Esophagus muscularis mucosa (tissue), 4 donors: ENCODE data around the gene PLEKHG3. TPM values are rescaled to one million over a fixed set of nuclear protein-coding genes. Genes with fewer than 3 reads are reported as not detected.

ENCODE experiments used
- DNase-seq: peaks from one replicate; pipeline ENCODE4 v3.0.0-alpha.2; 2017; ENCODE audit errors: extremely low spot score
- H3K27ac ChIP-seq, 4 donors: fragments of 200-600 bp; sonication (generic); replicated peaks in 1 of 4; 1 replicate in 3 of 4; 2 replicates in 1 of 4; pipeline ENCODE4 v1.5.1; 2016 to 2019; ENCODE audit warnings: mild to moderate bottlenecking in 1 of 4
- H3K27me3 ChIP-seq, 4 donors: fragments of 200-600 bp; sonication (generic); one replicate each; pipeline versions ENCODE4 v1.5.1 to v1.6.0; 2016 to 2019
- H3K36me3 ChIP-seq, 4 donors: fragments of 200-600 bp; sonication (generic); one replicate each; pipeline ENCODE4 v1.5.1; 2016 to 2019
- H3K4me1 ChIP-seq, 4 donors: fragments of 200-600 bp; sonication (generic); one replicate each; pipeline ENCODE4 v1.5.1; 2016 to 2019
- H3K4me3 ChIP-seq, 4 donors: fragments of 200-600 bp; sonication (generic); 1 replicate in 2 of 4; 2 replicates in 2 of 4; pipeline ENCODE4 v1.5.1; 2016 to 2019; ENCODE audit warnings: mild to moderate bottlenecking in 4 of 4, moderate library complexity in 1 of 4
- H3K9me3 ChIP-seq, 4 donors: fragments of 200-600 bp; sonication (generic); 1 replicate in 3 of 4; 2 replicates in 1 of 4; pipeline ENCODE4 v1.5.1; 2016 to 2019
- EP300 ChIP-seq: sonication (generic); formaldehyde crosslinking; IDR thresholded peaks from one replicate; pipeline ENCODE4 v1.6.1; 2017; ENCODE audit warnings: antibody characterized with exemption
- POLR2A ChIP-seq: fragments of 450-650 bp; IDR thresholded peaks from one replicate; pipeline ENCODE4 v1.6.1; 2017; ENCODE audit warnings: antibody characterized with exemption, moderate library complexity, mild to moderate bottlenecking, low read depth
- POLR2AphosphoS5 ChIP-seq, 2 donors: sonication (generic); formaldehyde crosslinking; IDR thresholded peaks; one replicate each; pipeline ENCODE4 v1.6.1; 2017; ENCODE audit warnings: antibody characterized with exemption in 2 of 2
- WGBS: methylation state at CpG from one replicate; pipeline ENCODE4 v1.1.5; 2018; 5-methylcytosine and 5-hydroxymethylcytosine counted together
- intact Hi-C: fragments of 100-400 bp; cut with DNase I; formaldehyde crosslinking; loops from one replicate; pipeline ENCODE4 v1.15.1; 2023
- total RNA-seq, 4 donors: library from RNA; depleted of rRNA; stranded (reverse); fragments of >200 nt; gene quantifications; one replicate each; pipeline versions ENCODE4 v1.1.0 to v1.2.1, GENCODE V29; 2016
- TF ChIP-seq, protein P1 (sequence below), 3 experiments: fragments of 200-600 bp in 2 of 3; fragments of 450-650 bp in 1 of 3; sonication (generic) in 2 of 3; IDR thresholded peaks; one replicate each; pipeline ENCODE4 v1.5.1; 2017 to 2019; ENCODE audit warnings: antibody characterized with exemption in 3 of 3, mild to moderate bottlenecking in 2 of 3, moderate library complexity in 1 of 3

PLEKHG3 gene
- total RNA-seq, 4 donors from 2014 or later = 21.7 to 66.7 (median 35.1) TPM

DNA sequence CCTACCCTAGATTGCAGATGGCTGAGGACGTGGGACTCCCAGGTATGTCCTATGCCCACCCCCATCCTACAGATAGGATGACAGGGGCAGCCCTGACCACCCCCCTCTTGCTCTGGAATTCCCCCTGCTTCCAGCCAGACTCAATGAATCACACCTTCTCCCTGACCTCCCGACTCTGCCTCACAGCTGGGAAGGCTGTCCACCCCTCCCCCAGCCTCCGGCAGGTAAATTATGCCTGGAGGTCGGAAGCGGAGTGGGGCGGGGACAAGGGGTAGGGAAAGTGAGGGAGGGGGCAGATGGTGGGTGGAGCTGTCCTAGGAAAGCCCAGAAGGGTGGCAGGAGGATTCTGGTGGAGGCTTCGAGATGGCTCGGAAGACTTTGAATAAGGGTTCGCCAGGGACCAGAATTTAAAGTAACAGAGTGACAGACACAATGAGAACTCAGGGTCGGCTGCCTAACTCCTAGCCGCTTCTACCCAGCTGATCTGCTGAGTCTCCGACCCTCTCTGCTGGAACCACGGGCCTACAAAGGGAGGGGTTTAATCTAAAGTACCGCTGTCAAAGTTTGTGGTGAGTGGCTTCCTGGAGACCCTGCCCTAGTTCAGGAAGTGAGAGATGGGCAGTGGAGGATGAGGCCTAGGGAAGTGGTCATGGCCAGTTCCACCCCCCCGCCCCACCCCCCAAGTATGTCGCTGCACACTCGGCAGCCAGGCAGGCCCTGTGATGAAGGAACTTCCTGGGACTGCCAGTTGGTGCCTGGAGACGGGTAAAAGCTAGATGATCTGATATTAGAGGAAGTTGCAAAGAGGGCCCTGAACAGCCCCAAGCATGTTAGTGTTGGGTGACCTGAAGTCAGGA is 4.2 kb downstream of the PLEKHG3 start:
- no peak for DNase-seq
- 60% methylated on average over 18 of the region's 18 CpGs for WGBS
- TF ChIP-seq EP300 = no peak
- no peak for TF ChIP-seq POLR2A
- intact Hi-C loops = no loop called here
- H3K9me3 ChIP-seq = peaks cover 0 to 7% (median 2%) of the 10 kb centered on the region in 4 donors
- H3K36me3 ChIP-seq = no peaks in the 10 kb centered on the region
- peaks cover 59 to 81% (median 75%) of the 10 kb centered on the region in 4 donors for H3K4me1 ChIP-seq
- peak overlapping the region; percentile 86 to 91 (median 88) for H3K27ac ChIP-seq
- no peaks in the 10 kb centered on the region for H3K27me3 ChIP-seq
- H3K4me3 ChIP-seq = peak overlapping the region in 3 of 4 donors; percentile 0 to 21 (median 5)

DNA sequence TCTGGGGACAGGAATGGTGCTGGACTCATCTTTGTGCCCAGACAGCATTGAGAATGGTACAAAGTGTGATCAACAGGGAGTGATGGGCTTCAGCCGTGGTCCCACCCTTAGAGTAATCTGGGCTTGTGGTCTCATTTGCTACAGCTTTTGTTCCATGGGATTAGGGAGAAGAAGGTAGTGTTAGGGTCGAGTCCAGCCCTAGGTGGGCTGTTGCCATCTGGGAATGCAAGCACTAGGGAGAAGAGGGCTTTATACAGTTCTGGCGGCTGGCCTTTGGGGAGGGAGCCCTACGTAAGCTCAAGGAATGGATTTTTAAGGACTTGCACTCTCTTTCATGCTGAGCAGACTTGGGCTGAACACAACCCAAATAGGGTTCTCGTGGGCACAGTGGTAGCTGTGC is 4.9 kb downstream of the PLEKHG3 start:
- H3K4me1 ChIP-seq = peaks cover 52 to 73% (median 68%) of the 10 kb centered on the region in 4 donors
- 63% methylated on average over 5 of the region's 5 CpGs for WGBS
- TF ChIP-seq, protein P1, sequence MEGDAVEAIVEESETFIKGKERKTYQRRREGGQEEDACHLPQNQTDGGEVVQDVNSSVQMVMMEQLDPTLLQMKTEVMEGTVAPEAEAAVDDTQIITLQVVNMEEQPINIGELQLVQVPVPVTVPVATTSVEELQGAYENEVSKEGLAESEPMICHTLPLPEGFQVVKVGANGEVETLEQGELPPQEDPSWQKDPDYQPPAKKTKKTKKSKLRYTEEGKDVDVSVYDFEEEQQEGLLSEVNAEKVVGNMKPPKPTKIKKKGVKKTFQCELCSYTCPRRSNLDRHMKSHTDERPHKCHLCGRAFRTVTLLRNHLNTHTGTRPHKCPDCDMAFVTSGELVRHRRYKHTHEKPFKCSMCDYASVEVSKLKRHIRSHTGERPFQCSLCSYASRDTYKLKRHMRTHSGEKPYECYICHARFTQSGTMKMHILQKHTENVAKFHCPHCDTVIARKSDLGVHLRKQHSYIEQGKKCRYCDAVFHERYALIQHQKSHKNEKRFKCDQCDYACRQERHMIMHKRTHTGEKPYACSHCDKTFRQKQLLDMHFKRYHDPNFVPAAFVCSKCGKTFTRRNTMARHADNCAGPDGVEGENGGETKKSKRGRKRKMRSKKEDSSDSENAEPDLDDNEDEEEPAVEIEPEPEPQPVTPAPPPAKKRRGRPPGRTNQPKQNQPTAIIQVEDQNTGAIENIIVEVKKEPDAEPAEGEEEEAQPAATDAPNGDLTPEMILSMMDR (IDR thresholded peaks at IDR 0.05) = no peak
- TF ChIP-seq POLR2AphosphoS5 (IDR thresholded peaks at IDR 0.05) (no peak), EP300 (no peak), POLR2A (no peak)
- H3K4me3 ChIP-seq = peak overlapping the region in 2 of 4 donors; percentile 5 to 21
- H3K27me3 ChIP-seq = no peaks in the 10 kb centered on the region
- H3K9me3 ChIP-seq = peaks cover 0 to 10% (median 5%) of the 10 kb centered on the region in 4 donors
- no peaks in the 10 kb centered on the region for H3K36me3 ChIP-seq
- H3K27ac ChIP-seq = peak overlapping the region; percentile 86 to 91 (median 88)
- intact Hi-C loops = no loop called here
- no peak for DNase-seq

DNA sequence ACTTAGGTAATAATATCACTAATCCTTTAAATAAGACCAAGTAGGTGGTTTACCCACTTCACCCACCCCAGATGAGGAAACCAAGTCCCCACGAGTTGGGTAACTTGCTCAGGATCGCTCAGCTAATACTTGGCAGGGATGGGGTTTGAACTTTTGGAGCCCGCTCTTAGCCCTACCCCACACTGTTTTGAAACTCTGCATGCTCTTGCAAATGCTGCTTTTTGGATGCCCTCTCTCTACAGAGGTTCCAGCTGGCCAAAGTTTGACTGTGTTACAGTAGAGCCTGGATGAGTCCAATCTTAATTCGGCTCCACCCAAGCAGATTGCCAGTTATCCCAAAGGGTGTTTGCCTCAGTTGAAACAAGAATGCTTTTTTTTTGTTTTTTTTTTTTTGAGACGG is 6.8 kb downstream of the PLEKHG3 start:
- Histone ChIP-seq H3K27ac (peak overlapping the region; percentile 16 to 91 (median 45)), H3K4me3 (no peak overlapping the region), H3K27me3 (no peaks in the 10 kb centered on the region), H3K36me3 (no peaks in the 10 kb centered on the region), H3K4me1 (peaks cover 41 to 73% (median 71%) of the 10 kb centered on the region in 4 donors), H3K9me3 (peaks cover 0 to 10% (median 5%) of the 10 kb centered on the region in 4 donors)
- 41% methylated on average over 4 of the region's 5 CpGs for WGBS
- TF ChIP-seq POLR2A (no peak), POLR2AphosphoS5 (IDR thresholded peaks at IDR 0.05) (no peak), EP300 (no peak)
- TF ChIP-seq, protein P1 (IDR thresholded peaks at IDR 0.05) = no peak
- intact Hi-C loops = no loop called here
- no peak for DNase-seq

DNA sequence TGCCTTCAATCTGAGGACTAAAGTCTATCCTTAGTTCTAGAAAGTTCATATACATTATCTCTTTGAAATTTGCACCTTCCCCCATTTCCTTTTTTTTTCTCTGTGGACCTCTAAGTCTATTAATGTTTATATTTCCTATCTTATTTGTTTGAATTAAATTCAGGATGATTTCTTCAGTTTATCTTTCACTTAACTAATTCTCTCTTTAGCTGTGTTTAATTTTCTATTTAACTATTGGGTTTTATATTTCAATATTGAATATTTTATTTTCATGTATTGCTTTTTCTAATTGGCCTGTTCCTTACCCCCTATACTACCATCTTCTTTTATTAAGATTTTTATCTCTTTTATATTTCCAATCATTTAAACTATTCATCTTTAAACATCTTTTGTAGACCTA is 9.5 kb downstream of the PLEKHG3 start:
- no peaks in the 10 kb centered on the region for H3K27me3 ChIP-seq
- H3K4me3 ChIP-seq = no peak overlapping the region
- no peak for DNase-seq
- intact Hi-C loops = no loop called here
- H3K27ac ChIP-seq = no peak overlapping the region
- H3K36me3 ChIP-seq = no peaks in the 10 kb centered on the region
- H3K9me3 ChIP-seq = peaks cover 0 to 10% (median 5%) of the 10 kb centered on the region in 4 donors
- H3K4me1 ChIP-seq = peaks cover 43 to 73% (median 69%) of the 10 kb centered on the region in 4 donors
- TF ChIP-seq POLR2AphosphoS5 (IDR thresholded peaks at IDR 0.05) = no peak
- no peak for TF ChIP-seq POLR2A
- TF ChIP-seq, protein P1 (IDR thresholded peaks at IDR 0.05) = no peak
- no peak for TF ChIP-seq EP300

DNA sequence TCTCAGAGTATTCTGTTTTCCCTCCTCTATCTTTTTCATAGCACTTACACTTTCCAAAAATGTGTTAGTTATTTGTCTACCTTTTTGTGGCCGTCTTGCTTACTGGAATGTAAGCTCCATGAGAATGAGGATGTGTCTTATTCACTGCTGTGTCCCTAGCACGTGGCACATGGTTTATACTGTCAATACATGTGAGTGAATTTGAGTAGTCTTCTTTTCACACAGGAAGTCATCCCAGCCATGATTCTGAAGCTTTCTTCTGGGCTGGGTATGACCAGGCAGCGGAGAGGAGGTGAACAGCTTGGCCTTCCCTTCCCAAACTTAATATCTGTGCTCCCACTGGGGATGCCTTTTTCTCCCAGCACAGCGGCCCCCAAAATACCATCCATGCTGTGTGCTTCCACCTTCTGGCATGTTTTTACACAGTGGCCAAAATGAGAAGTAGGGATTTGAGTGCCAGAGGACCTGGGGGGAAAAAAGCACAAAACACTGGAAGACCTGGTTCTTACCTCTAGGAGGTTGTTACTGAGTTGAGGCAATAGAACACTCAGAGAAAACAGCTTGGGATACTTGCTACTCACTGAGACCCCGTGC is 10.3 kb downstream of the PLEKHG3 start:
- H3K27me3 ChIP-seq = no peaks in the 10 kb centered on the region
- no peaks in the 10 kb centered on the region for H3K36me3 ChIP-seq
- peak overlapping the region in 2 of 4 donors; percentile 75 to 81 for H3K27ac ChIP-seq
- peaks cover 38 to 73% (median 69%) of the 10 kb centered on the region in 4 donors for H3K4me1 ChIP-seq
- TF ChIP-seq, protein P1 (IDR thresholded peaks at IDR 0.05) = no peak
- no peak for DNase-seq
- no peak overlapping the region for H3K4me3 ChIP-seq
- H3K9me3 ChIP-seq = peaks cover 0 to 10% (median 5%) of the 10 kb centered on the region in 4 donors
- 89% methylated on average over 5 of the region's 5 CpGs for WGBS
- intact Hi-C loops = no loop called here
